Esophagus squamous epithelium (tissue), 5 donors: ENCODE measurements around the gene MZF1. TPM values are rescaled to one million over a fixed set of nuclear protein-coding genes. Genes with fewer than 3 reads are reported as not detected.

Source experiments
- DNase-seq: peaks from one replicate; lab custom pipeline; 2025; lab: John Stamatoyannopoulos, UW
- H3K27ac ChIP-seq, 4 donors: fragments of 200-600 bp; sonication (generic); one replicate each; pipeline ENCODE4 v1.5.1; 2016 to 2019; ENCODE audit warnings: mild to moderate bottlenecking in 1 of 4
- H3K27me3 ChIP-seq, 4 donors: fragments of 200-600 bp; sonication (generic); 1 replicate in 3 of 4; 2 replicates in 1 of 4; pipeline versions ENCODE4 v1.5.1 to v1.6.0; 2017 to 2021; ENCODE audit warnings: antibody characterized with exemption in 1 of 4
- H3K36me3 ChIP-seq, 3 donors: fragments of 200-600 bp; sonication (generic); one replicate each; pipeline ENCODE4 v1.5.1; 2016 to 2019
- H3K4me1 ChIP-seq, 3 donors: fragments of 200-600 bp; sonication (generic); one replicate each; pipeline ENCODE4 v1.5.1; 2017 to 2019
- H3K4me3 ChIP-seq, 4 donors: fragments of 200-600 bp; sonication (generic); 1 replicate in 3 of 4; 2 replicates in 1 of 4; pipeline ENCODE4 v1.5.1; 2016 to 2019; ENCODE audit warnings: mild to moderate bottlenecking in 2 of 4, moderate library complexity in 1 of 4
- H3K9me3 ChIP-seq, 3 donors: fragments of 200-600 bp; sonication (generic); one replicate each; pipeline ENCODE4 v1.5.1; 2016 to 2019
- CTCF ChIP-seq, 6 experiments: fragments of 450-650 bp in 4 of 6; fragments of 200-600 bp in 2 of 6; sonication (generic) in 2 of 6; IDR thresholded peaks; one replicate each; pipeline ENCODE4 v1.5.1; 2016 to 2019; ENCODE audit warnings: antibody characterized with exemption in 6 of 6, mild to moderate bottlenecking in 4 of 6, moderate library complexity in 4 of 6
- POLR2A ChIP-seq, 4 donors: fragments of 450-650 bp; IDR thresholded peaks; one replicate each; pipeline ENCODE4 v1.6.1; 2017; ENCODE audit warnings: antibody characterized with exemption in 4 of 4, mild to moderate bottlenecking in 4 of 4, moderate library complexity in 3 of 4
- WGBS, 2 donors: methylation state at CpG; one replicate each; pipeline ENCODE4 v1.1.5; 2018; 5-methylcytosine and 5-hydroxymethylcytosine counted together
- intact Hi-C: fragments of 100-400 bp; cut with DNase I; formaldehyde crosslinking; loops from one replicate; pipeline ENCODE4 v1.15.0; 2022
- total RNA-seq, 4 donors: library from RNA; depleted of rRNA; stranded (reverse); fragments of >200 nt; gene quantifications; one replicate each; pipeline ENCODE4 v1.1.0, GENCODE V29; 2016
- donor health status: DM: yes; HTN: yes; CAD: no.

MZF1 gene
- total RNA-seq, 4 donors from 2014 or later: 11.8 to 30.9 (median 21.7) TPM

- TF ChIP-seq POLR2A (IDR thresholded peaks at IDR 0.05): no peak
- no peak for TF ChIP-seq CTCF (IDR thresholded peaks at IDR 0.05)
- intact Hi-C loops: no loop called here
- H3K36me3 ChIP-seq: no peaks in the 10 kb centered on the region
- no peaks in the 10 kb centered on the region for H3K9me3 ChIP-seq
- WGBS, 2 donors: 71 to 80% methylated on average over 1 to 3 of the region's 3 CpGs
- H3K4me3 ChIP-seq: no peak overlapping the region
- H3K27ac ChIP-seq: no peak overlapping the region
- H3K4me1 ChIP-seq: peaks cover 7 to 15% (median 10%) of the 10 kb centered on the region in 3 donors
- no peak for DNase-seq
- peaks cover 0 to 41% (median 0%) of the 10 kb centered on the region in 4 donors for H3K27me3 ChIP-seq
These were observed 37.3 kb downstream of the MZF1 start for GRCh38 chr19:58535857-58536256.

- Histone ChIP-seq H3K27me3 (peaks cover 0 to 9% (median 0%) of the 10 kb centered on the region in 4 donors), H3K36me3 (no peaks in the 10 kb centered on the region), H3K27ac (no peak overlapping the region), H3K4me1 (no peaks in the 10 kb centered on the region), H3K4me3 (no peak overlapping the region), H3K9me3 (no peaks in the 10 kb centered on the region)
- intact Hi-C loops: no loop called here
- no peak for DNase-seq
- WGBS, 2 donors: 67 to 68% methylated on average over 10 of the region's 10 CpGs
- no peak for TF ChIP-seq CTCF (IDR thresholded peaks at IDR 0.05)
- no peak for TF ChIP-seq POLR2A (IDR thresholded peaks at IDR 0.05)
These were observed 41.9 kb downstream of the MZF1 start for GRCh38 chr19:58531034-58531840.

DNA sequence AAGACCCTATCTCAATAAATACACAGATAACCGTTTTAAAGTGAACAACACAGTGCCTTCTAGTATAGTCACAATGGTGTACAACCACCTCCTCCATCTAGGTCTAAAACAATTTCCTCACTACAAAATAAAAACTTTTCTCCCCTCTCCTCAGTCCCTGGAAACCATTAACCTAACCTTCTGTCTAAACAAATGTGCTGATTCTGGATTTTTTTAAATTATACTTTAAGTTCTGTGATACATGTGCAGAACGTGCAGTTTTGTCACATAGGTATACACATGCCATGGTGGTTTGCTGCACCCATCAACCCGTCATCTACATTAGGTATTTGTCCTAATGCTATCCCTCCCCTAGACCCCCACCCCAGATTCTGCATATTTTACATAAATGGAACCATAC lies 43.7 kb downstream of the MZF1 start:
- Histone ChIP-seq H3K27ac (no peak overlapping the region), H3K36me3 (no peaks in the 10 kb centered on the region), H3K9me3 (no peaks in the 10 kb centered on the region), H3K4me1 (no peaks in the 10 kb centered on the region), H3K4me3 (no peak overlapping the region), H3K27me3 (peaks cover 0 to 9% (median 0%) of the 10 kb centered on the region in 4 donors)
- intact Hi-C loops: no loop called here
- DNase-seq: no peak
- no peak for TF ChIP-seq POLR2A (IDR thresholded peaks at IDR 0.05)
- no peak for TF ChIP-seq CTCF (IDR thresholded peaks at IDR 0.05)
- 70 to 76% methylated on average over 3 of the region's 3 CpGs for WGBS, 2 donors

- 64 to 82% methylated on average over 3 of the region's 3 CpGs for WGBS, 2 donors
- DNase-seq: no peak
- intact Hi-C loops: no loop called here
- no peak overlapping the region for H3K4me3 ChIP-seq
- H3K27me3 ChIP-seq: no peaks in the 10 kb centered on the region
- H3K9me3 ChIP-seq: no peaks in the 10 kb centered on the region
- H3K36me3 ChIP-seq: no peaks in the 10 kb centered on the region
- peaks cover 17 to 22% (median 18%) of the 10 kb centered on the region in 3 donors for H3K4me1 ChIP-seq
- no peak overlapping the region for H3K27ac ChIP-seq
- TF ChIP-seq POLR2A (IDR thresholded peaks at IDR 0.05): no peak
- no peak for TF ChIP-seq CTCF (IDR thresholded peaks at IDR 0.05)
These were observed 50.4 kb downstream of the MZF1 start for GRCh38 chr19:58522709-58523108.

DNA sequence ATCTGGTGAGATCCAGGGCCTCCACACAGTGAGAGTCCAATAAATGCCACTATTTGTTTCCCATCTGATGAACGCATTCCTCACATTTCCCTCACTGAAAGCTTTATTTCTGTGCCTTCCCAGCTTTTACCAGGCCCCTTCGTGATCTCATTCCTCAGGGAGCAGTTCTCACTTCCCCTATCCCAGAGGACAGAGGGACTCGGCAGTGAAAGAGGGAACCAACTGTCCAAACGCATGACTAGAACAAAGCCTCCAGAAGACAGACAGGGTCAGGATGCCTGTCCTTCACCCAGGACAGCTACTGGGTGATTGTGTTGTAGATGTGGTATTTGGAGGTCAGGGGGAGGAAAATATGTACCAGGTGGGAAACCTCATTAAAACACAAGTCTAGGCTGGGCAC lies 51.5 kb downstream of the MZF1 start:
- TF ChIP-seq POLR2A (IDR thresholded peaks at IDR 0.05) (no peak), CTCF (IDR thresholded peaks at IDR 0.05) (no peak)
- Histone ChIP-seq H3K4me1 (peaks cover 20 to 32% (median 23%) of the 10 kb centered on the region in 3 donors), H3K36me3 (peaks cover 0 to 10% (median 6%) of the 10 kb centered on the region in 3 donors), H3K9me3 (no peaks in the 10 kb centered on the region), H3K4me3 (no peak overlapping the region), H3K27ac (no peak overlapping the region), H3K27me3 (no peaks in the 10 kb centered on the region)
- intact Hi-C loops: no loop called here
- DNase-seq: no peak
- 74 to 77% methylated on average over 3 to 4 of the region's 4 CpGs for WGBS, 2 donors
